ENCODE data around the gene TBK1. TPM values are rescaled to one million over a fixed set of nuclear protein-coding genes. Genes with fewer than 3 reads are reported as not detected.

Gene TBK1
- total and polyA plus RNA-seq, 2 of the 13 experiments (the other 11 are each of a cell fraction or from before 2014, with no cell fraction given): 10.3 to 25.2 TPM

- 52% methylated on average over 5 of the region's 5 CpGs for WGBS (ENCODE audit: low lambda C conversion rate)
- FAIRE-seq: no peak
- no peaks in the 10 kb centered on the region for H3K27me3 ChIP-seq (ENCODE audit: control insufficient read depth in 1 of 2, insufficient read depth in 2 of 2, low read length in 2 of 2)
- POLR2A ChIA-PET: no interaction called here
- intact Hi-C loops (cut with micrococcal nuclease; ENCODE audit: unreplicated experiment) (no loop called here), in situ Hi-C loops (cut with HindIII; ENCODE audit: extremely low pct_ligation_motif_present, low pct_unique_long_range_greater_than_20kb) (no loop called here)
- no peak overlapping the region for H3K4me2 ChIP-seq (ENCODE audit: low read depth, low read length)
- H3K79me2 ChIP-seq (ENCODE audit: insufficient read depth, low read length): no peaks in the 10 kb centered on the region
- no peak for ATAC-seq
- 0 out of 2 replicates have a peak, but pooled peaks cover 8% of the 10 kb centered on the region for H3K4me1 ChIP-seq (ENCODE audit: insufficient read depth, low read length)
- H3K27ac ChIP-seq (ENCODE audit: extremely low read length, insufficient read depth, low read length): no peak overlapping the region
- no peaks in the 10 kb centered on the region for H4K20me1 ChIP-seq (ENCODE audit: insufficient read depth, low read length)
- H3K9me3 ChIP-seq (ENCODE audit: low read length): no peaks in the 10 kb centered on the region
- no peak overlapping the region for H3K4me3 ChIP-seq (replicated peaks in 1 of 3; ENCODE audit: insufficient read depth in 1 of 3, low read depth in 2 of 3, low read length in 3 of 3)
- no TSS peak for BruUV-seq (replicated peaks)
- H2AFZ ChIP-seq (ENCODE audit: low read length): no peak overlapping the region
- H3K9ac ChIP-seq (ENCODE audit: insufficient read depth, low read depth, low read length): no peak overlapping the region
- CTCF ChIA-PET (ENCODE audit: low intra/inter-chr PET ratio, low total read pairs): no interaction called here
- no peak for DNase-seq (ENCODE audit: low spot score)
- H3K36me3 ChIP-seq (replicated peaks in 1 of 2; ENCODE audit: control insufficient read depth in 1 of 2, insufficient read depth in 2 of 2, low read length in 2 of 2): no peaks in the 10 kb centered on the region
- TF ChIP-seq ZZZ3 (CRISPR knock-in tag; IDR thresholded peaks at IDR 0.05; ENCODE audit: borderline replicate concordance) (no peak), AFF4 (CRISPR knock-in tag; IDR thresholded peaks at IDR 0.05) (no peak), CEBPZ (IDR thresholded peaks at IDR 0.05; ENCODE audit: low read length) (no peak), ZNF142 (CRISPR knock-in tag; IDR thresholded peaks at IDR 0.05) (no peak), LRRFIP1 (CRISPR knock-in tag; conservative IDR thresholded peaks at IDR 0.05) (no peak), ZNF672 (CRISPR knock-in tag; IDR thresholded peaks at IDR 0.05) (no peak), NR2F1 (CRISPR knock-in tag; IDR thresholded peaks at IDR 0.05) (no peak), DR1 (CRISPR knock-in tag; IDR thresholded peaks at IDR 0.05) (no peak)
Observed at GRCh38 chr12:64518396-64518795, 66.5 kb downstream of the TBK1 start.
